ENCODE data around the gene IQCK.

Gene IQCK

DNA sequence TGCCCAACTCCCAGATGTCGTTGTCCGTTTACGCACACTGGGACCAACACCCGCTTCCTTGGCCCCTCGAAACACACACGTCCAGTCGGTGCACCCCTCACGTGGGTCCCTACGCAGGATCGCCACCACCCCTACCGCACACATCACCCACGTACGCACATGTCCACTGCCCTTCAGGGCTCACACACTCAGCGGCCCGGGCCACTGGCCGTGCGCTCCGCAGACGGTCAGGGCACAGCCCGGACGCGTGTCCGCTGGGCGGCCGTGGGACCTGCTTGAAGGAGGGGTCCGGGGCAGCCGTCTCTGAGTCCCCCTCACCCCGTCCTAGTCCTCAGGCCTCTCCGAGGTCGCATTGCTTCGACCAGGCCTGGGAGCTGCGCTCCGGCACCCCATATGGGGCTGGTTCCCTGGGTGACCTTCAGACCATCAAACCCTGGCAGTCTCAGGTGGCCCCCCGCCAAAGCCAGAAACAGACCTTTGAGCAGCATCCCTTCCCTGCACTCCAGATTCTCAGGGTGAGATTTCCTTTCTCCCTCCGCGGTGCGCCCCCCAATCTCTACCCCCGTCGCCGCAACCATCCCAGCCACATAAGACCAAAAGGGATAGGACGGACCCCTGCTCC is 167.5 kb downstream of the IQCK start:
- Histone ChIP-seq H3K9me3 (no peaks in the 10 kb centered on the region), H3K36me3 (no peaks in the 10 kb centered on the region), H3K27ac (no peak overlapping the region), H3K4me1 (peaks cover 0 to 36% (median 30%) of the 10 kb centered on the region in 4 donors), H3K27me3 (peaks cover 0 to 37% of the 10 kb centered on the region in 2 donors), H3K4me3 (peak overlapping the region; percentile 49 to 59)
- intact Hi-C loops (cut with DNase I; ENCODE audit: low total_unique reads): loop anchor here (5.0 to 10.0 kb wide), 4 partner anchors 171 to 323 kb away; partner anchors contain the start of genes IQCK and KNOP1
- TF ChIP-seq CTCF (IDR thresholded peaks at IDR 0.05): no peak
- DNase-seq: no peak

- no peaks in the 10 kb centered on the region for H3K9me3 ChIP-seq
- H3K4me3 ChIP-seq: peak overlapping the region; percentile 49 to 59
- peak; percentile 72 to 83 for DNase-seq
- intact Hi-C loops (cut with DNase I; ENCODE audit: low total_unique reads): loop anchor here (5.0 to 10.0 kb wide), 4 partner anchors 172 to 324 kb away; partner anchors contain the start of genes IQCK and KNOP1
- peaks cover 0 to 41% of the 10 kb centered on the region in 2 donors for H3K27me3 ChIP-seq
- TF ChIP-seq CTCF (IDR thresholded peaks at IDR 0.05): peak; percentile 98 to 99
- H3K36me3 ChIP-seq: no peaks in the 10 kb centered on the region
- no peak overlapping the region for H3K27ac ChIP-seq
- peaks cover 0 to 36% (median 30%) of the 10 kb centered on the region in 4 donors for H3K4me1 ChIP-seq
Observed at GRCh38 chr16:19886073-19886941, 168.2 kb downstream of the IQCK start.

DNA sequence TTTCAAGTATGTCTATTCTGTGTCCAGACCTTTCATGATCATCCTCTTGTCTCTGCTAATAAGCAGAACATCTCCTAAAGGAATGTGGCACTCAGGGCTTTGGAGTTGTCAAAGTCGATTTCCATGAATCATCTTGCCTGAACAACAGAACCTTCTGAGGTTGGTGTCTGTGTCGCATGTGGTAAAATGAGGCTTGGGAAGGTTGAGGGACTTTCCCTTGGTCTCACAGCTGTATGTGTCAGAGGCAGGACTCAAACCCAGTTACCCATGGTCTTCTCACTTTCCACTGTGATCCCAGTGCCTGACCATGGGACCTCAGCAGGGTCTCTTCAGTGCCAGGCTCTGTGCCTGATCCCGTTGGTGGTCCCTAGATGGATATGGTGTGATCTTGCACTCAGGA is 170.8 kb downstream of the IQCK start:
- Histone ChIP-seq H3K4me3 (no peak overlapping the region), H3K27ac (no peak overlapping the region), H3K4me1 (peaks cover 0 to 28% (median 21%) of the 10 kb centered on the region in 4 donors), H3K9me3 (no peaks in the 10 kb centered on the region), H3K36me3 (no peaks in the 10 kb centered on the region), H3K27me3 (peaks cover 0 to 27% of the 10 kb centered on the region in 2 donors)
- DNase-seq: no peak
- intact Hi-C loops (cut with DNase I; ENCODE audit: low total_unique reads): loop anchor here (5.0 to 10.0 kb wide), 4 partner anchors 174 to 327 kb away; partner anchors contain the start of genes IQCK and KNOP1
- no peak for TF ChIP-seq CTCF (IDR thresholded peaks at IDR 0.05)

DNA sequence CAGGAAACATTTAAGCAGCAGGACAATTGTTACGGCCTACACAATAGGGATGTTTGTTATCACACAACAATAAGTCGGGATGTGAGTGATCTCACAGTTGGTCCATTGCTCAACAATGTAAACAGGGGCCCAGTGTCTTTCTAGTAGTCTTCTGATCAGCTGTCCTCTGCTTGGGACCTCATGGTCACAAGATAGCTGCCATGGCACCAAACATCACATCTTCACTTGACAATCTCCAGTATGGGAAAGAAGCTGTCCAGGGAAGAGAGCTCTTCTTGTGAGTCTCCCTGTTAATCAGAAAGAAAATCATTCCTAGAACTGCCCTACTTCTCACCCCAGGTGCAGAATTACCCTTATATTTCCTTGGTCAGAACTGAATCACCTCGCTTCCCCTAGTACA is 172.8 kb downstream of the IQCK start:
- Histone ChIP-seq H3K9me3 (no peaks in the 10 kb centered on the region), H3K27ac (no peak overlapping the region), H3K4me3 (no peak overlapping the region), H3K27me3 (peaks cover 0 to 9% of the 10 kb centered on the region in 2 donors), H3K4me1 (peaks cover 0 to 7% (median 3%) of the 10 kb centered on the region in 4 donors), H3K36me3 (no peaks in the 10 kb centered on the region)
- intact Hi-C loops (cut with DNase I; ENCODE audit: low total_unique reads): no loop called here
- TF ChIP-seq CTCF (IDR thresholded peaks at IDR 0.05): no peak
- DNase-seq: no peak

- intact Hi-C loops (cut with DNase I; ENCODE audit: low total_unique reads): no loop called here
- Histone ChIP-seq H3K4me3 (no peak overlapping the region), H3K27me3 (peaks cover 0 to 13% of the 10 kb centered on the region in 2 donors), H3K36me3 (no peaks in the 10 kb centered on the region), H3K4me1 (no peaks in the 10 kb centered on the region), H3K9me3 (no peaks in the 10 kb centered on the region), H3K27ac (no peak overlapping the region)
- DNase-seq: no peak
- TF ChIP-seq CTCF (IDR thresholded peaks at IDR 0.05): no peak
Observed at GRCh38 chr16:19892902-19893301, 174.8 kb downstream of the IQCK start.
